ENCODE results near the gene SRR.

- TF ChIP-seq EP300 (IDR thresholded peaks at IDR 0.05; ENCODE audit: borderline replicate concordance in 1 of 2, control insufficient read depth in 1 of 2, low read depth in 2 of 2, low read length in 2 of 2) (no peak), JUND (IDR thresholded peaks at IDR 0.05; ENCODE audit: low read depth, low read length) (no peak), SIN3A (IDR thresholded peaks at IDR 0.05; ENCODE audit: low read depth, low read length) (no peak), CTCF (IDR thresholded peaks at IDR 0.05 in 2 of 3, conservative IDR thresholded peaks at IDR 0.05 in 1 of 3; ENCODE audit: control insufficient read depth in 2 of 3, extremely low read depth in 1 of 3, insufficient read depth in 1 of 3, low read depth in 3 of 3, low read length in 3 of 3) (no peak), HSF1 (IDR thresholded peaks at IDR 0.05; ENCODE audit: low read depth, low read length) (no peak), POLR2A (IDR thresholded peaks at IDR 0.05; ENCODE audit: low read depth, low read length) (no peak), ATF3 (IDR thresholded peaks at IDR 0.05; ENCODE audit: borderline replicate concordance, extremely low read depth, low read depth, low read length) (no peak), CBX5 (IDR thresholded peaks at IDR 0.05; ENCODE audit: low read depth) (no peak), USF2 (IDR thresholded peaks at IDR 0.05; ENCODE audit: borderline replicate concordance, low read depth, low read length) (no peak), LARP7 (IDR thresholded peaks at IDR 0.05) (no peak), BCLAF1 (IDR thresholded peaks at IDR 0.05) (no peak), GABPA (IDR thresholded peaks at IDR 0.05; ENCODE audit: low read depth) (no peak), POLR2AphosphoS5 (IDR thresholded peaks at IDR 0.05; ENCODE audit: low read length) (no peak)
Observed at GRCh38 chr17:2371183-2372130, 67.7 kb downstream of the SRR start.
